CD4-positive, alpha-beta T cell treated with Interleukin-17A for 1 hour (primary cell): ENCODE measurements around the gene RTN4.
"Not testable (repeated sequence)": the region's sequence is repeated elsewhere in the genome, so short reads cannot be mapped to it uniquely, and the experiment has no call there.

Experiments used
- DNase-seq: peaks from one replicate; pipeline ENCODE4 v3.0.0-alpha.2; 2020

Gene RTN4

DNA sequence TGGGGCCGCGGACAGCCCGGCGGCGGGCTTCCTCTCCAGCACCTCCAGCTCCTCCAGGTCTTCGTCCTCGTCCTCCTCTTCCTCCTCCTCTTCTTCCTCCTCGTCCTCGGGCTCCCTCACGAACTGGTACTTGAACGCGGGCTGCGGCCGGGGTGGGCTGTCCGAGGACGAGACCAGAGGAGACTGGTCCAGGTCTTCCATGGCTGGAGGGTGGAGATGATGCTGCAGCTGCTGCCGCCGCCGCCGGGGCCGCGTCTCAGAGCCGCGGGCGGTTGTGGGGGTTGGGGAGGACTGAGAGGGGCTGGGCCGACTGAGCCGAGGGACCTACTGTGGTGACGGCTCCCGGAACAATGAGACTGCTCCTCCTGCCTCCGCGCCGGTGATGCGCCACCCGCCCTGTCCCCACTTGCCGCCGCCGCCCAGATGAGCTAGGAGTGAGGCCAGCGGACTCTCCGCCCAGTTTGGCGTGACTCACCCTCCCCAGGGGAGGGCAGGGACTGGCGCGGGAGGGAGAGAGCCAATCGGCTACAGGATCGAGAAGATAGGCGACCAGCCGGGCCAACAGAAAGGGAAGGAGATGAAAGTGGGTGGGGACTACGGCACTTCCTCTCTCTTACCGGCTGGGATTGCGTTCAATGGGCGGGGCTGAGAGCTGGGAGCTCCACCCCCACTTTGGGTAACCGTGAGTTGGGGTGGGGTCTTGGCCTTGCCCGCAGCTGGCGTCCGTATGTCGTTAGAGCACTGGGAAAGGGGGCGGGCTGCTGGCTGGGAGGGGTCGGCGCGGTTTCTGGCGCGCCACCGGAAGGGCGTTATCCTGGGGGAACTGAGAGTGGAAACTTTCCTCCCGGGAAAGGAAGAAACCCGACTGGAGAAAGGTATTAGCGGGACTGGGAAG is at the start of gene RTN4:
Gene RTN4 (minus strand): TSS at position 352 of the 895 bp plus-strand sequence. CDS start 151 bp downstream, at position 201.
- peak; percentile 99 for DNase-seq

DNA sequence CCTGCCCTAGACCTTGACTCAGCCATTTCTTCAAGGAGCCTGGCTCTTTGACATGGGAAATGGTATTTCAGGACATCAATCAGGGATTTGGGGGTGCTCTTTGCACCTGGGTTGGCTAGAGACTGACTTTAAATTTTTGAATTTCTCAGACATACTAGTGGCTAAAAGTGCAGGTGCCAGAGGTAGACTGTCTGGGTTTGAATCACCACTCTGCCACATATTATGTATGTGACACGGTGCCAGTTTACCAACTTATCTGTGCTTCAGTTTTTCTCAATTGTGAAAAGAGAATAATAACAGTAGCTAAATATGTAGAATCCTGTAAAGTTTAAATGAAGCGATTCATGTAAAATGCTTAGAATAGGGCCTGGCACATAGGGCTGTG is 49.2 kb upstream of the RTN4 start:
- no peak for DNase-seq

DNA sequence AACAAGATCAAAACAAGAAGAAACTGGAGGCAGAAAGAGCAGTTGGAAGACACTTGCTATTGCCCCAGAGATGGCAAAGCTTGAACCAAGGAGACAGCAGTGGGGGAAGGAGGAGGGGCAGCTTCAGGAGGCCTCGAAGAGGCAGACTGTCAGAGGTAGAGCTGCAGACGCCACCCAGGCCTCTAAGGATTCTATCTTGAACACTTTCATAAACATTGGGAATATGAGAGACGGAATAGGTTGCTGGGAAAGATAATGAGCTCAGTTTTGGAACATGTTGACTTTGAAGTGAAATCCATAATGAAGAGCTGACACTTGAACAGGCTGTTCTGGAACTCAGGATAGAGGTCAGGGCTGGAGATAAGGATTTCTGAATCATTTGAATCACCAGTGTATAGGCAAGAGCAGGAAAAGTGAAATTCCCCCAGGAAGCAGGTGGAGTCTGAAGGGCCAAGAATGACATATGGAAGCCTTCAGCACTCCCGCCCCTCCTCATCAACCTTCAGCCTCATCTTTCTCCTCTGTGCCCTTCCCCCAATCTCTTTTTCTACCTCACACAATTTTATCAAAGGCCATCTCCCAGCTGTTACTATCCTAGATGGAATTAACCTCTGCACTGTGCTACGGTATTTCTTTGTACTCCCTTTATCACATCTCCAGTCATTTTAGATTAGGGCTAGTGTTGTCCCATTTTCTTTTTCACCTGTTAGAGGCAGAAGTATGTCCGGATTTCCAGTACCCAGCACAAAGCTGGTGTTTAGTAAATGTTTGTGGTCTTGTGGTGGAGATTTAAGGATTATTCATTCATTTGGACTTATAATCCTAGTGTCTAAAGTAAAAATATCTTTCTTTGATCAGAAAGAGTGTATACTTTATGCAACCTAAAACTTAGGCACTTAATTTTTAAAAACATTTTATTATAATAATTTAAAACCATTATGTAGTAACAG is 47.5 kb upstream of the RTN4 start:
- DNase-seq: no peak

DNA sequence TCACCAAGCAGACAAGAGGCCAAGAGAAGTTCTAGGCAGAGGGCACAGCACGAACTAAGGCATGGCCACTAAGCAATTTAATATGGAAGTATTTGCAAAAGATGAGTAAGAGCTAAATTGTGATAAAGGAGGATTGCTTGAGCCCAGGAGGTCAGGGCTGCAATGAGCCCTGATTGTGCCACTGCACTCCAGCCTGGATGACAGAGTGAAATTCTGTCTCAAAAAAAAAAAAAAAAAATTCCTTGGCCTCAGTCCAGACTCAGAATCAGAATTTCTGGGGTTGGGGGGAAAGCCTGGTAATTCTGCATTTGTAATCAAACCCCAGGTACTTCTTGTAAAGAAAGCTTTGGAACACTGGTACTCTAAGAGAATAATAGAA is 46.8 kb upstream of the RTN4 start:
- no peak for DNase-seq

DNA sequence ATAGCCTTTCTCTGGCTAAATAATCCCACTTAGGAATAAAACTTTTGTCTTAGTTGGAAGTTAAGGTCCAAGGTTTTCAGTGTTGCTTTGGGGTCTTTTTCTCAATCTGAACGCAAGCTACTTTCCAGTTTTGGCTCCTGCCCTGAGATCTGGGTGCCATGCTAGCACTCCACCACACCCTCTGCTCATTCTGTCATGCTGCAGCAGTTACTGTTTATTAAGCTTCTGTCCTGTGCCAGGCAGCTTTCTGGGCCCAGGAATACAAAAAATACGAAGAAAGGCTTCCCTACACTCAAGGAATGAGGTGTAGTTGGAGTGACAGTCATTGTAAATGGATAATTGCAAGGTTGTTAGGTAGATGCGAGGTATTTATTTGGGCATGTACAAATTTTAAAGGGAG is 46.3 kb upstream of the RTN4 start:
- no peak for DNase-seq

DNA sequence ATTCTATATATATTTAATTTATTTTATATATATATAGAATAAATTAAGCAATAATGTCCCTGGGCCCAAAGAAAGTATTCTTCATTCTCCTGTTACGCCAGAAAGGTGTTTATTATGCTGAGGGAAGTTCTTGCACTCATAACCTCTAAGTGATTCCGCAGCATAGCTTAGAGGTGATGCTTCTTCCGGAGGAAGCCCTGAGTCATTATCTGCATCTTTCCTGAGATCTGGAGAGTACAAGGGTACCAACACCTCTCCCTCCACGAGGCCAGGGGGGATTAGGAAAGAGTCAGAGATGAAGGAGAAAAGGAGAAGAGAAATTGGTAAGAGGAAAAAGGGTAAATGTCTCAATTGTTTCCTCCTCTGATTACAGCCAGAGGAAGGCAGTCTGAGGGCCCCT is 43.1 kb upstream of the RTN4 start:
- DNase-seq: no peak

DNA sequence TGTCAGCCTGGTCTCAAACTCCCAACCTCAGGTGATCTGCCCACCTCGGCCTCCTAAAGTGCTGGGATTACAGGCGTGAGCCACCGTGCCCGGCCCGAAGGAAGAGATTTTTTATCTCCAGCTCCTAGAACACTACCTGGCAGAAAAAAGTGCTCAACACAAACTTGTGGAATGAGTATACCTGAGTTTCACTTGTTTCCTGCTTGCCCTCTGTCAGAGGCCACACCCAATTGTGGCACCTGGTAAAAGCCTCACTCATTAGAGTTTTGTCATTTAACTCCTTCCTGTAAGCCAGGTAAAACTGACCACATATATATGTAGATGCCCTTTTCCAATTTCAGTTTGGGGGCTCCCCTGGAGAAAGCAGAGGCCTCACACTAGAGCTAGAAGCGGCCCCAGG is 42.2 kb upstream of the RTN4 start:
- no peak for DNase-seq

DNA sequence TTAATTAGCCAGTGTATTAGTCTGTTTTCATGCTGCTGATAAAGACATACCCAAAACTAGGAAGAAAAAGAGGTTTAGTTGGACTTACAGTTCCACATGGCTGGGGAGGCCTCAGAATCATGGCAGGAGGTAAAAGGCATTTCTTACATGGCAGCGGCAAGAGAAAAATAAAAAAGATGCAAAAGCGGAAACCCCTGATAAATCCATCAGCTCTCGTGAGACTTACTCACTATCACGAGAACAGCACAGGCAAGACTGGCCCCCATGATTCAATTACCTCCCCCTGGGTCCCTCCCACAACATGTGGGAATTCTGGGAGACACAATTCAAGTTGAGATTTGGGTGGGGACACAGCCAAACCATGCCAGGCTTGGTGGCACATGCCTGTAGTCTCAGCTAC is 41.4 kb upstream of the RTN4 start:
- not testable (repeated sequence) for DNase-seq

GRCh38 chr2:55090702-55091101 is 40.5 kb upstream of the RTN4 start:
- DNase-seq: no peak

- no peak for DNase-seq
Observed at GRCh38 chr2:55089726-55090125, 39.5 kb upstream of the RTN4 start.

GRCh38 chr2:55088400-55088799 is 38.1 kb upstream of the RTN4 start:
- no peak for DNase-seq

- DNase-seq: no peak
Observed at GRCh38 chr2:55087936-55088335, 37.7 kb upstream of the RTN4 start.

DNA sequence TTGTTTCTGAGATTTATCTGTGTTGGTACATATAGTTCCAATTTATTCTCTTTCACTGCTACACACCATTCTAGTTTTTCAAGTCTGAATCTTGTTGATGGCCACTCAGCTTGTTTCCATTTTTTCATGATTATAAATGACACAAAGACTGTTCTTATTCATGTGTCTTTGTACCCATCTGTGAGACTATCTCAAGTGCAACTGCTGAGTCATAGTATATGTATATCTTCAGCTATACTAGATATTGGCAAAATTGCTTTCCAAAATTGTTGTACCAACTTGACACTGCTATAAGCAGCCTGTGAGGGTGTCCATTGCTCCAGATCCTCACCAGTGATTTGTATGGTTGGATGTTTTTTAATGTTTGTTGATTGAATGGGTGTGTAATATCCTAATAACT is 37.2 kb upstream of the RTN4 start:
- no peak for DNase-seq

DNA sequence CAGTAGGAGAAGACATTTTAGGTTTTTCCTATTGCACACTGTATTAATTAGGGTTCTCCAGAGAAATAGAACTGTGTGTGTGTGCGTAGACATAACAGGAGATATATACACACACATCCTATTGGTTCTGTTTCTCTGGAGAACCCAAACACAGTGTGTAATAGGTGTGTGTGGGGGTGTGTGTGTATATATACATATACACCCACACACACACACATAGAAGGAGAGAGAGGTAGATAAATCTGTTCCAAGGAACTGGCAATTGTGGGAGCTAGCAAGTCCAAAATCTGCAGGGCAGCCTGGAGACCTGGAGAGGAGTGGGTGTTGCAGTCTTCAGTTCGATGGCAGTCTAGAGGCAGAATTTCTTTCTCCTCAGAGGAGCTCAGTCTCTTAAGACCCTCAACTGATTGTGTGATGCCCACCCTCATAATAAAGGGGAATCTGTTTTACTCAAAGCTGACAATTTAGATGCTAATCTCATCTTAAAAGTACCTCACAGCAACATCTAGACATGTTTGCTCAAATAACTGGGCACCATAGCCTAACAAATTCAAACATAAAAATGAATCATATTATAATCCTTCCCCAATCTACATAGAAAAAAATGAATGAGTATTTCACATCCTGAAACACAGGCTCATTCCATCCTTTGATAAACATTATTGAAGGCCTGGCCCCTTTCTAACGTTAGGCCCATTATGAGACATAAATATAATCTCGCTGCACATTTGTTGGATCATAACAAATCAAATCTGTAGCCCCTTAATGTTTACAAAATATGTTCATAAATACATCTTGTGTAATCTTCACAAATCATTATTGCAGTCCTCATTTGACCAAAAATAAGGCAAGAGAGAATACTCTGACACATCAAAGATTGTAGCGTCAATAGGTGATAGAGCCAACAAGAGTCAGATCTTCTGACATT is 35.1 kb upstream of the RTN4 start:
- DNase-seq: no peak

DNA sequence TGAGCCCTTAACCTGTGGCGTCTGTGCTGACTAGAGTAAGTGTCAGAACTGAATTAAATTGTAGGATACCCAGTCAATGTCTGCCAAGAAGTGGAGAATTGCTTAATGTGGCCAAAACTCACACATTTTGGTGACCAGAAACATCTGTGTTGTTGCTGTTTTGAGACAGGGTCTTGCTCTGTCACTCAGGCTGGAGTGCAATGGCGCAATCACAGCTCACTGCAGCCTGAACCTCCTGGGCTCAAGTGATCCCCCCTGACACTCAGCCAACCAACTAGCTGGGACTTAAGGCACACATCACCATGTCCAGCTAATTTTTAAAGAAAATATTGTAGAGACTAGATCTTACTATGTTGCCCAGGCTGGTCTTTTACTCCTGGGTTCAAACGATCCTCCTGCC is 34.4 kb upstream of the RTN4 start:
- DNase-seq: no peak

- DNase-seq: no peak
Observed at GRCh38 chr2:55080204-55080738, 30.0 kb upstream of the RTN4 start.

- no peak for DNase-seq
Observed at GRCh38 chr2:55078956-55079355, 28.7 kb upstream of the RTN4 start.

- no peak for DNase-seq
Observed at GRCh38 chr2:55076721-55077120, 26.5 kb upstream of the RTN4 start.

DNA sequence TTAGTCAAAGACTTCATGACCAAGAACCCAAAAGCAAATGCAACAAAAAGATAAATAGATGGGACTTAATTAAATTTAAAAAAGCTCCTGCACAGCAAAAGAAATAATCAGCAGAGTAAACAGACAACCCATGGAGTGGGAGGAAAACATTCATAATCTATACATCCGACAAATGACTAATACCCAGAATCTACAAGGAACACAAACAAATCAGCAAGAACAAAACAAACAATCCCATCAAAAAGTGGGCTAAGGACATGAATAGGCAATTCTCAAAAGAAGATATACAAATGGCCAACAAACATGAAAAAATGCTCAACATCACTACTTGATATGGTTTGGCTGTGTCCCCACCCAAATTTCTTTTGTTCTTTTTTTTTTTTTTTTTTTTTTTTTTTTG is 25.8 kb upstream of the RTN4 start:
- DNase-seq: not testable (repeated sequence)

DNA sequence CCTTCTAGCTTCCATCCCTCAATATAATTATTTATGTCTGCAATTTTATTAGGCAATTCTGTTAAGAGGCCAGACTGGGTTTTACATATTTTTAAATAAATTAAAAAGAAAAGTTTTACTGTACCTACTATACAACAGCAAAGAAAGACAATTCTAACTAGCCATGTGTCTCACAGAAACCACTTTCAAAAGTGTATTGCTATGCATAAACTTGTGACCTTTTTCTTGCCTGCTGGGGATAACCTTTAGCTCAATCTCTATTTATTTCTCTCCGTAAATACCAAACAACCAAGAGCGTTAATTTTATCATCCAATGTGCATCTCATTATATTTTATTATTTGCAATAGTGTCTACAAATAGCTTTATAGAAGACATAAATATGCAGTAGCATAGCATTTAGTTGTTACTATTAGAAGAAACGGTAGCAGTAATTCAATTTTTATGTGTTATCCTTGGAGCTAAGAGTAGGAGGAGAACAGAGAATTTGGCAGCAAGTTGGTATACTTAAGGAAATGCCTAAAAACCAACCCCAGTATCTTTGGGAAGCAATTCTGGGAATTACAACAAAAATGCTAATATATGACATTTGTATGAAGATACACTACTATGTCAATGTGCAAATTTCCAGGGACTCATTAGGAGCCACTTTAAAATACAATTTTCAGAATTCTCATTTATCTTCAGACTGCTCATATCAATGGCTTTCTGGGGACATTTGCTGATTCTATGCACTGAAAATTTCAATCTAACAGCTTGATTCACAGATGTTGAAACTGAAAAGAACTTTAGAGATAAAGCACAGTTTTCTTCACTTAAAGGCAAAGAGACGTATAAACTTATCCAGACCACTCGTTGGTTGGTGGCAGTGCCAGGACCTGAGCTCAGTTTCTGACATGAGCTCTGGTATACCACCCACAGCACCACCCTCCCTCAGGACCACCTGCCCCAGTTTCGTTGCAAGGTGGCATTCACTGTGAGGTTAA is 23.0 kb upstream of the RTN4 start:
- DNase-seq: no peak

DNA sequence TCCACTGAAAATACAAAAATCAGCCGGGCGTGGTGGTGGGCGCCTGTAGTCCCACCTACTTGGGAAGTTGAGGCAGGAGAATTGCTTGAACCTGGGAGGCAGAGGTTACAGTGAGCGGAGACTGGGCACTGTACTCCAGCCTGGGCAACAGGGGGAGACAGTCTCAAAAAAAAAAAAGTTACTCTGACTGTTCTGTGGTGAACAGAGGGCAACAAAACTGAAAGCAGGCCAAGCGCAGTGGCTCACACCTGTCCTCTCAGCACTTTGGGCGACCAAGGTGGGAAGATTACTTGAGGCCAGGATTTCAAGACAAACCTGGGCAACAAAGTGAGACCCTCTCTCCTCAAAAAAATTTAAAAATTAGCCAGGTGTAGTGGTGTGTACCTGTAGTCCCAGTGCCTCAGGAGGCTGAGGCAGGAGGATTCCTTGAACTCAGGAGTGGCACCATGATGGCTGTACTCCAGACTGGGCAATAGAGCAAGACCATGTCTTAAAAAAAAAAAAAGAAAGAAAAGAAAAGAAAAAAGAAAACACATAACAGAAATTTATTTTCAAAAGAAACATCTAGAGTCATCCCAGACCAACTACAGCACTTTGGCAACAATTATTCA is 13.6 kb upstream of the RTN4 start:
- DNase-seq: no peak
